HL-60 (cell line): ENCODE measurements around the gene CYP4B1.

Experiments
- POLR2AphosphoS5 ChIP-seq: IDR thresholded peaks from 2 replicates; pipeline ENCODE4 v1.6.1; 2012; ENCODE audit warnings: low read depth
- REST ChIP-seq: IDR thresholded peaks from 2 replicates; pipeline ENCODE4 v1.6.1; 2012; ENCODE audit warnings: low read depth; ENCODE audit not compliant: insufficient replicate concordance
- SPI1 ChIP-seq: IDR thresholded peaks from 2 replicates; pipeline ENCODE4 v1.6.1; 2012; ENCODE audit warnings: low read depth, mild to moderate bottlenecking, borderline replicate concordance
- TF ChIP-seq, protein P1 (sequence below): IDR thresholded peaks from one replicate; pipeline ENCODE4 v1.5.1; 2011; ENCODE audit warnings: low read length, control low read depth, inconsistent platforms; ENCODE audit not compliant: insufficient read depth

DNA sequence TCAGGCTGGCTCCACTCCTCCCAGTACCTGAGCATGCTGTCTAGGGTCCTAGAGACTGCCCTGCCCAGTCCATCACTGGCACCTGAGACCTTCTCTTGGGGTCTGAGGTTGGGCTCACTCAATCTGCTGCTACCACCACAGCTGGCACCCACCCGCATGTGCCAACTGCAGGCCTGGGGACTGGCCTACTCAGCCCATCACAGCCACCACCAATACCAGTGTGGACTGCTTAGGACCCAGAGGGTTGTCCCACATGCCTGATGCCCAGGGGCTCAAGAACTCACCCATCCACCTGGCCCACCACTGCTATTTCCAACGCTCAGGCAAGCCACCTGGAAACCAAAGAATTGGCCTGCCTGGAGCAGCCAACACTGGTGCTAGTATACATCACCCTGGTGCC, 63.5 kb downstream of the CYP4B1 start:
- TF ChIP-seq, protein P1, sequence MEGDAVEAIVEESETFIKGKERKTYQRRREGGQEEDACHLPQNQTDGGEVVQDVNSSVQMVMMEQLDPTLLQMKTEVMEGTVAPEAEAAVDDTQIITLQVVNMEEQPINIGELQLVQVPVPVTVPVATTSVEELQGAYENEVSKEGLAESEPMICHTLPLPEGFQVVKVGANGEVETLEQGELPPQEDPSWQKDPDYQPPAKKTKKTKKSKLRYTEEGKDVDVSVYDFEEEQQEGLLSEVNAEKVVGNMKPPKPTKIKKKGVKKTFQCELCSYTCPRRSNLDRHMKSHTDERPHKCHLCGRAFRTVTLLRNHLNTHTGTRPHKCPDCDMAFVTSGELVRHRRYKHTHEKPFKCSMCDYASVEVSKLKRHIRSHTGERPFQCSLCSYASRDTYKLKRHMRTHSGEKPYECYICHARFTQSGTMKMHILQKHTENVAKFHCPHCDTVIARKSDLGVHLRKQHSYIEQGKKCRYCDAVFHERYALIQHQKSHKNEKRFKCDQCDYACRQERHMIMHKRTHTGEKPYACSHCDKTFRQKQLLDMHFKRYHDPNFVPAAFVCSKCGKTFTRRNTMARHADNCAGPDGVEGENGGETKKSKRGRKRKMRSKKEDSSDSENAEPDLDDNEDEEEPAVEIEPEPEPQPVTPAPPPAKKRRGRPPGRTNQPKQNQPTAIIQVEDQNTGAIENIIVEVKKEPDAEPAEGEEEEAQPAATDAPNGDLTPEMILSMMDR: no peak
- no peak for TF ChIP-seq POLR2AphosphoS5
- TF ChIP-seq SPI1: no peak
- no peak for TF ChIP-seq REST
